ENCODE data around the gene LBHD2.
"Not testable (repeated sequence)": the region's sequence is repeated elsewhere in the genome, so short reads cannot be mapped to it uniquely, and the experiment has no call there.

Gene LBHD2

DNA sequence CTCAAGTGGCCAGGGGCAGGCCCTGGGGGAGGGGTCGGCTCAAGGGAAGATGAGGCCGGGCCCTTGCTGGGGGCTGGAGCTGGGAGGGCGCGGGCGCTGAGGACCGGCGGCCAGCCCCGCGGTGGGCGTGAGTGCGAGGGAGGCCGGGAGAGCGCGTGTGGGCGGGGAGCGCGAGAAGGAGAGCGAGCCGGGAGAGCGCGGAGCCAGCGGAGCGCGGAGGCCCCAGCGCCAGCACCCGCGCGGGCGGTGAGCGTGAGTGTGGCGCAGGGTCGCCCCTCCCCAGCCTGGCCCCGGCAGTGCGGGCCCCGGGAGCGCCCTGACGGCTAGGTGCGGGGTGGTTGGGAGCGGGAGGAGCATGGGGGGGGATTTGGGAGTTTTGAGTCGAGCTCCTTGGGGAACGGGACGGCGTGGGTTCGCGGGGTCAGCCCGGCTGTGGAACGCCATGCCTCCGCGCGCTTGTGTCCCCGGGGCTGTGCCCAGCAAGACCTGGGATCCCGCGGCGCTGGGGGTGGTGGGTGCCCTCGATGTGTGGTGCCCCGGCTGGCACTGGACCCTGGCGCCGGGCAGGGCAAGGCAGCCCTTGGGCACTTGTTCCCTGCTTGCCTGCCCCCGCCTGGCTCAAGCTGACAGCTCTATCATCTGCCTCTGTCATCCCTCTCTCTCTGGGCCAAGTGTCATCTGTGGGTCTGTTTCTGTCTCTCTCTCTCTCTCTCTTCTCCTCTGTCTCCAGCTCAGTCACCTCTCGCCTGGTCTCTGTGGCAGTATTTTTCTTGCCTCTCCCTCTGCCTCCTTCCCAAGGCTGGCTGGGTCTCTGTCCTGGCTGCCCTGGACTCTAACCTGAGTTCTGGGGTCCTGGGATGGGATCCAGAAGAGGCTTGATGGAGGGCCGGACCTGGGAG is at the start of gene LBHD2:
Gene LBHD2, plus strand, starts transcription at position 190 of the 899 bp plus-strand sequence. CDS start 1,803 bp downstream, outside the sequence.
- DNase-seq: no peak

DNA sequence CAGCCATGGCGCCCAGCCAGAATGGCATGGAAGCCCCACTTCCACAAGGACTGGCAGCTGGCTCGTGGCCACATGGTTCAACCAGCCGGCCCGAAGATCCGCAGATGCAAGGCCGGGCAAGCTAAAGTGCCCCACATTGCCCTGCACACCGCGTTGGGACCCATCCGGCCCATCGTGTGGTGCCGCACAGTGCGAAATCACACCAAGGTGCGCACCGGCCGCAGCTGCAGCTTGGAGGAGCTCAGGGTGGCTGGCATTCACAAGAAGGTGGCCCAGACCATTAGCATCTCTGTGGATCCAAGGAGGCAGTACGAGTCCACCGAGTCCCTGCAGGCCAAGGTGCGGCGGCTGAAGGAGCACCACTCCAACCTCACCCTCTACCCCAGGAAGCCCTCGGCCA is 42.5 kb upstream of the LBHD2 start:
- DNase-seq: no peak

DNA sequence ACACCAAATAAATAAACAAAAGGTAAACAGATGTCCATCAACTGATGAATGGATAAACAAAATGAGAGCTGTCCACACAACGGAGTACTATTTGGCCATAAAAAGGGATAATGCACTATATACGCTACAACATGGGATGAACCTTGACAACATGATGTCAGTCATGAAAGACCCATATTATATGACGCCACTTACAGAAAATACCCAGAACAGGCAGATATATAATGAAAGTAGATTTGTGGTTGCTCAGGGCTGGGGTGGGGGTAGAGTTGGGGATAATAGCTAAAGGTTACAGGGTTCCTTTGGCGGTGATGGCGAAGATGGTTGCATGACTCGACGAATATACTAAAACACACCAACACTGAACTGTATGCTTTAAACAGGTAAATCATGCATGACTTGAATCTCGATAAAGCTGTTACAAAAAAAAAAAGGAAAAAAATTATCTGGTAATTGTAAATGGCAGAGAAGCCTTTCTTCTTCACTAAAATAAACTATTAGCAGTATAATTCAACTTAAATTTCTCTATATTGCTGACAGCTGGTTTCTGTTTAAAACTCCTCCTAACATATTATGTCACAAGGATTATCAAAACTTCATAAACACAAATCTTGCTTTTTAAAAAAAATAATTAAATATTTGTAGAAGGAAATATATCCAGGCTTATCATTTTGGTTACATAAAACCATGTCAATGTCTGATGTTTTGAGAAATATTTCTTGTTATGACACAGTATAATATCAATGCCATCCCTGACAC is 40.6 kb upstream of the LBHD2 start:
- DNase-seq: no peak

DNA sequence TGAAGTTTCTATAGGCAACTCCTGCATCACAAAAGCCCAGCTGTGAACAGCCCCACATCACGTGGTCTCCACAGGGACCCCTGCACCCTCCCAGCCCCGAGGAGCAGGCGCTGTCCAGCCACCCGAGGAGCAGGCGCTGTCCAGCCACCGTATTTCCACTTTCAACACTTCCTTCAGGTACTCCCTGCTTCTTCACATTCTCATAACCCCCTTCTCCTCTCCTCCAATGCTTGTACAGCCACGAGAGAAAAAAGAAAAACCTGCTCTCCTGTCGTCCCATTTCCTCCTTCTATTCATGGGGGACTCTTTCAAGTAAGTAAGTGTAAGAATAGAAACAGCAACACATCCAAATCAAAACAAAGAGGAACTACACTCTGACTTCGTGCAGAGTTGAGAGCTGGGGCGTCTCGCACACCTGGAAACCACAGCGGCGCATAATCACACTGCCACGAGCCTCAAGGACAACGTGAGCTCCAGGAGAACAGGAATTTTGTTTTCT is 38.6 kb upstream of the LBHD2 start:
- no peak for DNase-seq

DNA sequence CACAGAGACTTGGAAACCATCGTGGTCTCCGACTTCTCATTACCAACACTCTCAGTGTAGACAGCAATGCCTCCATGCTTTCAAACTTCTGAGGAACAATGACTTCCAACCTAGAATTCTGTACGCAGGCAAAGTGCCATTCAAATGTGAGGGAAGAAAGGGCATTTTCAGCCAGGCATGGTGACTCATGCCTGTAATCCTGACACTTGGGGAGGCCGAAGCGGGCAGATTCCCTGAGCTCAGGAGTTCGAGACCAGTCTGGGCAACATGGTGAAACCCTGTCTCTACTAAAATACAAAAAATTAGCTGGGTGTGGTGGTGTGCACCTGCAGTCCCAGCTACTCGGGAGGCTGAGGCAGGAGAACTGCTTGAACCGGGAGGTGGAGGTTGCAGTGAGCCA is 36.6 kb upstream of the LBHD2 start:
- DNase-seq: not testable (repeated sequence)

DNA sequence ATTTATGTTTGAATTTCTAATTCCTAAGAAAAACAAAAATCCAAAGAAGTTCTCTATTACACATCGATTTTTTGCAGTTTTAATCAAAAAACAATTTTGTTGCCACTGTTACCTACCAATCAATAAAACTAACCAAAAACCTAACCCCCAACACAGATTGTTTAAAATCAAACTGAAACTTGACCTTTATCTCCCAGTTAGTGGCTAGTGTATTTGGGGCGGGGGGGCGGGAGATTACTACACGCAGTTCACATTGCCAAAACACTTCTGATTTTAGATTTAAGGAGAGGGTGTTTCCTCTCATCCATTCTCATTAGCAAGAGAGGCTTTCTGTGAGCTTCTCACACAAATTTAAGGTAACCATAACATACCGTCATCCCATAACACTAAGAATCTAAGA is 33.1 kb upstream of the LBHD2 start:
- no peak for DNase-seq

DNA sequence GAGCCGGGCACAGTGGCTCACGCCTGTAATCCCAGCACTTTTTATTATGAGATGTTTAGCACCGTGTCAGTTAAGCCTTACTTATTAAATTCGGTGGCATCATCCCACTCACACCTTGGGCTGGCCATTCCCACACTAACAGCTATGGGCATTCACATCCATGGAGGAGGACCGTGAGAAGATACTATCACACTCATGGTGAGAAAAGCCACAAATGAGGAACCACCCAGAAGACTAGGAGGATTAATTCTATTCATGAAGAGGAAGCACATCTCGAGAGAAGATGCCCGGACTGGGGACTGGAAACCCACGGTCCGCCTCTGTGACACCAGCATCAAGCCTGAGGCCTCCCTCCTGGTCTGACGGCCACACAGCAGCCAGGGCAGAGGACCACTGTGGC is 31.6 kb upstream of the LBHD2 start:
- DNase-seq: no peak

DNA sequence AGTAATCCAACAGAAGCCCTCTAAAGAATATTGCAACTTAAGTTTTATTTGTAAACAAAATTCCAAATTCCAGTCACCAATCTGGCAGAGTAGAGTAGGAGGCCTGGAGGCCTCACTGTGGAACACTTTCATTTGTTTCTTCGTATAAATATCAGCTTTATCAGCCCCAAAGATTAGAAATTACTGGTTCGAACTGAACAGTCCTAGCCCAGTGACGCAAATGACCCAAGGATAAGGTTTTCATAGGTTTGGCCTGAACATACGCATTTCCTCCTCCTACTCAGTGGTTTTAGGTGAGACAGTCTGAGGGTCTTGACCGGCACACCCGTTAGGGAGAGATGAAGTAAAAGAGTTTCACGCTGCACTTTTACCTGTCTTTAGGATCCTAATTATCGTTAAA is 28.3 kb upstream of the LBHD2 start:
- DNase-seq: no peak

DNA sequence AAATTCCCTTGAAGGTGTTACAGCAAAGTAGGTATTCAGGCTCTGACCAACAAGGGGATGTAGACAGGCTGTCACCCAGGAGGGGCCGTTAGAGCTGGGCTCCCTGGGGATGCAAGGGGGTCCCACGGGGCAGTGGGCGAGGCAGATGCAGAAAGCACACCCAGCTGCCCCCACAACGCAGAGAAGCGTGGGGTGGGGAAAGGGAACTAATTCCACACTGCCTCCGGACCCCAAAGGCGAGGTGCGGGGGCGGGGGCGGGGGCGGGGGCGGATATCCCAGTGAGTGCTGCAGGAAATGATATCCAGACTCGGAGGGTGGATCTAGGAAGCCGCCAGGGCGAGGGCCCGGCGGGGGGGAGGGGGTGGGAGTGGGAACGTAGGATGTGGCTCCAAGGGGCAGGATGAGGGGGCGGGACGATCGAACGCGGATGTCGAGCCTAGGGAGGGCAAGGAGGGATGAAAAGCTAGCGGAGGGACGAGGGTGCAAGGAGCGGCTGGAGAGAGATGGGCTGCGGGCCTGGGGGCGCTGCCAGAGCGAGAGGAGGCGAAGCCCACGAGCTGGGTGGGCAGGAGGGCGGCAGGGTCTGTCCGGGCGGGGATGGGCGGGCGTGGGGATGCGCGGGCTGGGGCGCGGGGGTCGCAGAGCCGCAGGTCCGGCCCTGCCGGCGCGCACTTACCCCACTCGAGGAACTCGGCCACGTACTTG is 27.5 kb upstream of the LBHD2 start:
- no peak for DNase-seq

DNA sequence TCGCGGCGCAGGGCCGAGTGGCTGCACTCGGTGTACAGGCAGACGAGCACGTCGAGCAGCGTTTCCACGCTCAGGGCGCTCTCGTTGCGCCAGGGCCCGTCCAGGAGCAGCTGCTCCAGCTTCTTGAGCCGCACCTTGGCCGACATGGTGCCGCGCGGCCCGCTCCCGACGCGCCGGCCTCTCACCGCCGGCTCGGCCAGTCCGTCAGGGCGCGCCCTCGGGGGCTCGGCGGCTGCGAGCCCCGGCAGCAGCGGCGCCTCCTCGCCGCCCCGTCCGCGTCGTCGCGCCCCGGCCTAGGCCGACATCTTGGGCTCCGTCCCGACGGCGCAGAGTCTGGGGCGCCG is 27.0 kb upstream of the LBHD2 start:
- no peak for DNase-seq

DNA sequence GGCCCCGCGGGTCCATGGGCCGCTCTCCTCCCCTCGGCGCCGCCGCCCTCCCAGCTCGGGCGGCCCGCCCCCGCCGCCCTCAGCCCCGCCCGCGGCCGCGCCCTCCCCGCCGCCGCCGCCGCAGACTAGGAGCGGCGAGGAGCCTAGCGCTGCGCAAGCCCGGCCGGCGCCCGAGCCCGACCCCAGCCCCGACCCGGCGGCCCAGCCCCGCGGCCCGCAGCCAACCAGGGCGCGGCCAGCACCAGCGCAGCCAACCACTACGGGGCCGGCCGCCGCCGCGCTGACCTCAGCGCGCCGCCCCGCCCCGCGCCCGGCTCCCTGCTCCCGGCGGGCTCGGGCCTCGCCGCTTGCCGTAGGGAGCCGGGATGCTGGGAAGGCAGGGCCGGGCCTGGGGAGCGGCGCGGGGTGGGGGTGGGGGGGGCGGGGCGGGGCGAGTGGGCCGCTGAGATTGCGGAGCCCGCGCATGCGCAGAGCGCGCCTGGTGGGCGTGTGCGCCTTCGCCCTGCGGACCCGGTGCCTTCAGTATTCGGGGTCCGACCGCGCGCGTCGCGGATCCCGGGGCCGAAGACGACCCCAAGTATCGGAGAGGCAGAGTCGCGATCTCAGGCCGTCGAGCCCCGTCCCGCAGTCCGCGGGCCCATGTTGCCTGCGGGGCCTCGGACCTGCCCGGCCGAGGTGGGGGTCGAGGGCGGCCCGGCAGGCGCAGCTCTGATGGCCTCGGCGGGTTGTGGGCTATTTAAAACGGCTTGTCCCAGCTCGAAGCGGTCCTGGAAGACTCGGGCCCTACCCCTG is 26.4 kb upstream of the LBHD2 start, which contains the start of gene CDC42BPB:
Gene CDC42BPB, minus strand, starts transcription at position 178 of the 792 bp plus-strand sequence. CDS start 376 bp downstream, outside the sequence.
- DNase-seq: peak; percentile 68

DNA sequence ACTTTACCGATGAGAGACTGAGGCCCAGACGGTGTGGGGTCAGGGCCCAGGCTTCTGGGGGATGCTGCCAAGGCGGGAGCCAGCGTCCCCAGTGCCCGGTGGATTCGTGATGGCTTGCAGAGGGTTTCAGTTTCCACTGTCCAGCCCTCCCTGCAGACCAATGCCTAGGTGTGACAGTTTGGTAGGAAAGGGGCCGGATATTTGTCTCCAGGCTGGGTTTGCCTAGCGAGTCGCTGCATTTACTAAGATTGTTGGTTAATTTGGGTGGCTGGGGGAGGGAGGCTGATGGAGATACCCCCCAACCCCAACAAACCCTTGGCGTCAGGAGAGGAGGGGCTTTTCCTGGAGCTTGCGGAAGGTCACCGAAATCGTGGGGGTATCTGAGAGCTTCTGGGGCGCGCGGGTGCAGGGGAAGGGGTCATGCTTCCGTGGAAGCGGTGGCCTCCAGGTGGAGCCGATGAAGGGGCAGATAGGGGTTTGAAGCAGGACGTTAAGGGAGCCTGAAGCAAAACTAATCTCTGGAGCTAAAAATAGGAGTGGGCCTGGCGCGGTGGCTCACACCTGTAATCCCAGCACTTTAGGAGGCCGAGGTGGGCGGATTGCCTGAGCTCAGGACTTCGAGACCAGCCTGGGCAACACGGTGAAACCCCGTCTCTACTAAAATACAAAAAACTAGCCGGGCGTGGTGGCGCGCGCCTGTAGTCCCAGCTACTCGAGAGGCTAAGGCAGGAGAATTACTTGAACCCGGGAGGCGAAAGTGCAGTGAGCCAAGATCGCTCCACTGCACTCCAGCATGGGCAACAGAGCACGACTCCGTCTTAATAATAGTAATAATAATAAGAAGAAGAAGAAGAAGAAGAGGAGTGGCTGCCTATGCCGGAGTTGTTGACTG is 25.6 kb upstream of the LBHD2 start:
- no peak for DNase-seq

DNA sequence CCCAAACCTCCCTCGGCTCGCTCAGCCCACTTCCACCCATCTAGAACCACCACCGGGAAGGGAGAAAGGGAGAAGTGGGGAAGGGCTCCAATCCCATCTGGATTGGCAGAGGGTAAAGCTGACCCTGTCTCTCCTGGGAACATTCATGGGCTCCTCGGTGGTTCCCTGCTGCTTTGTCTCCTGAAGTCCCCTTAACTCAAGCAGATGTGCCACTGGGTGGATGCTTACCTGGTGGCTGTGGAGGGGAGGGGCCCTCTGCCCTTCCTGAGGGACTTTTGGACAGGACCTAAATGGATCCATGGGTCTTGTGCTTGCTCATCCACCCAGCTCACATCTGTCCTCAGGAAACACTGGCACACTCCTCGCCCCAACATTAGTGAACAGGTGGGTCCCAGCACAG is 24.5 kb upstream of the LBHD2 start:
- no peak for DNase-seq

DNA sequence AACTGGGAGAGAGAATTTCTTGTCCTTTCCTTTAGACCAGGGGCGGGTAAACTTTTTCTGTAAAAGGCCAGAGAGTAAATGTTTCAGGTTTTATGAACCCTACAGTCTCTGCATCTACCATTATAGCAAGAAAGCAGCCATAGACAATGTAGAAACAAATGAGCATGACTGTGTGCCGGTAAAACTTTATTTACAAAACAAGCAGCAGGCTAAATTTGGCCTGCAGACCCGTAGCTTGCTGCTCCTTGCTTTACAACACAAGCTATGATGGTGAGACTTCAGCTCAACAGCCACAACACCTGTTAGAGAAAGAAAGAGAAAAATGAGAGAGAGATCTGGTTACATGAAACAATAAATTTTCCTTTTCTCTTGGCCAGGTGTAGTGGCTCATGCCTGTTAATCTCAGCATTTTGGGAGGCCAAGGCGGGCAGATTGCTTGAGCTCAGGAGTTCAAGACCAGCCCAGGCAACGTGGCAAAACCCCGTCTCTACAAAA is 22.5 kb upstream of the LBHD2 start:
- DNase-seq: no peak

DNA sequence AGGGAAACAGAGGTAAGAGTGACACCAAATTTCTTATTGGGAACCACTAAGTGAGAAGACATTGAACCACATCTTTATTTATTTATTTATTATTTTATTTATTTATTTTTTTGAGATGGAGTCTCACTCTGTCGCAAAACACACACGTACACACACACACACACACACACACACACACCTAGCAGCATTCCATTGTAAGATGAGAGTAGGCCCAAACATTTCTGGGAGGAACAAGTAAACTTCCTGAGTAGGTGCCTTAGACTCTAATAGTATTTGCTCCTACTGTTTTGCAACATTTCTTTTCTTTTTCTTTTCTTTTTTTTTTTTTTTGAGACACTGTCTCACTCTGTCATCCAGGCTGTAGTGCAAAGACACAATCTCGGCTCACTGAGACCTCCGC is 19.6 kb upstream of the LBHD2 start:
- no peak for DNase-seq

DNA sequence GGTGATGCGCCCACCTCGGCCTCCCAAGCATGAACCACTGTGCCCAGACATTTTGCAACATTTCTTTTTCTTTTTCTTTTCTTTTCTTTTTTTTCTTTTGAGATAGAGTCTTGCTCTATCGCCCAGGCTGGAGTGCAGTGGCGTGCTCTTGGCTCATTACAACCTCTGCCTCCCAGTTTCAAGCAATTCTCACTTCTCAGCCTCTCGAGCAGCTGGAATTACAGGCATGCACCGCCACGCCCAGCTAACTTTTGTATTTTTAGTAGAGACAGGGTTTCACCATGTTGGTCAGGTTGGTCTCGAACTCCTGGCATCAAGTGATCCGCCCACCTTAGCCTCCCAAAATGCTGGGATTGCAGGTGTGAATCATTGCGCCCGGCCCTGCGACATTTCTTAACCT is 19.0 kb upstream of the LBHD2 start:
- no peak for DNase-seq

DNA sequence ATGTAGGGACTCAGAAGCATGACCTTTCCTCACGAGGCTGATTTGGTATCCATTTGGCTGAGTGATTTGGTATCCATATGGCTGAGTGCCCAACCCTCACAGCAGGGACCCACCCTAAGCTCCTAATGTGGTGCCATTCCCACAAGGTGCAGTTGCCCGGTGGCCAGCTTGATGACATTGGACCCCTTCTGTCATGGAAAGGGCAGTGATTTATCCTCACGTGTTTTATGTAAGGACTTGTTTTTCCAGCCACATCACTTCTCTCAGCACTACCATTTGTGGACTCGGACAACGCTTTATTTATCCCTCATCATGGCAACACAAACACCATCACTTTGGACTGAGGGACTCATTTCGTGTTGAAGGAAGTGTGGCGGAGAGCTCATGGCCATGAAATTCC is 18.1 kb upstream of the LBHD2 start:
- DNase-seq: no peak

DNA sequence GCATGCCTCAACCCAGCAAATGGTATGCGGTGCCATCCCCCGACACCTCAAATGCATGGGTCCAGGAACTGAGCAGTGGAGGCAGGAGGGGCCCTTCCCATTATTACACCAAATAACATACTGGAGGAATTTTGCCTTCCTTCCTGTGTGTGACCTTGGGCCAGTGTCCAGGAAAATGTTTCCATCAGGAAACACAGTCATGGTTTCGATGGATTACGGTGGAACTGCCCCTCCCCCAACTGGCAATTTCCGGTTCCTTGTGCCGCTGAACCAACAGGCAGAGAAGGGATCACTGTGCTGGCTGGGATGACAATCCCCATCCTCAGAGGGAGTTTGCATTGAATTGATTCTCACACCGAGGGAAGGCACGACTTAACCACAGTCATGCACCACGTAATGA is 17.6 kb upstream of the LBHD2 start:
- DNase-seq: no peak

DNA sequence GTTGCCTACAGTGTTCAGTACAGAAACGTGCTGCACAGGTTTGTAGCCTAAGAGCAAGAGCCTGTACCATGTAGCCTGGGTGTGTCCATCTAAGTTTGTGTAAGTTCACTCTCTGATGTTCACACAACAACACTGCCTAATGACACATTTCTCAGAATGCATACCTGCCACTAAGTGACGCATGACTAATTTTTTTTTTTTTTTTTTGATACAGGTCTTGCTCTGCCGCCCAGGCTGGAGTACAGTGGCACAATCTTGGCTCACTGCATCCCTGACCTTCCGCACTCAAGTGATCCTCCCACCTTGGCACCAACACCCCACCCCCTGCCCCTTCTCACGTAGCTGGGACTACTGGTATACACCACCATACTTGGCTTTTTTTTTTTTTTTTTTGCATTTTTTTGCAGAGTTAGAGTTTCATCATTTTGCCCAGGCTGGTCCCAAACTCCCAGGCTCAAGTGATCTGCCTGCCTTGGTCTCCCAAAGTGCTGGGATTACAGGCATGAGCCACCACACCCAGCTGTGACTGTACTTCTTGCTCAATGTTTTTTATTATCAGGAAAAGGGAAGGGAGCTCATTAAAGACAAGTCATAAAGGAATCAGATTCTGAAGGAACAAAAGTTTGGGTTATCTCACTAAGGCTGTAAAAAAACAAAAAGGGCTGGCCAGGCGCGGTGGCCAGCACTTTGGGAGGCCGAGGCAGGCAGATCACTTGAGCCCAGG is 16.6 kb upstream of the LBHD2 start:
- no peak for DNase-seq

DNA sequence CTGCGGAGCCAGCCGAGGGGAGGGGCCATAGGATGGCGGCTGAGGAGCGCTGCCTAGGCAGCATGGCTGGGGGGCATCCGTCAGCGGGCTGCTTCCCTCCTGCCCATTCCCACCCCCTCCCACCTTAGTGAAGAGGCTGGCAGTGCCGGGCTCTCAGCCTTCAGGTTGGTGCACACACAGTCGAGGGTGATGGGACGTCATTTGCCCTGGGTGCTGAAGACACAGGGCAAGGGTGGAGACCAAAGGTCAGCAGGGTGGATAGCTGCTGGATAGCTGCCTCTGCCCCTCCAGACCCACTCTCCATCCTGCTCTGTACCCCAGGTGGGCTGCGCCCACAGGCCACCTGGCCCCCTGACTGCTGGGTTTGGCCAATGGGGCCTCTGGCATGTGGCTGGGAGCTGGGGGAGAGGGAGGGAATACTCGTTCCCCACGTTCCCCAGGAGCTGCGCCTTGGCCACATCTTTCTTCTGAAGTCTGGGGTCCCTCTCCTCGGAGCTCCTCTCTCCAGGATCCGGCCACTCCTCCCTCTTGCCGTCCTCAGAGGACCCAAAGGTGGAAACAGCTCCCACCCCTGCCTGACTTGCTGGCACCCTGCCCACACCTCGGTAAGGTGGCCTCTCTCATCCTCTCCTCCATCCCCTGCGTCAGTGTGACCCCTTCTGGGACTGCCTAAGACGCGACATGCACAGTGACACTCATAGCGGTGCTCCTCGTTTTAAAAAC is 15.5 kb upstream of the LBHD2 start:
- no peak for DNase-seq

Measured in stimulated activated CD8-positive, alpha-beta memory T cell treated with anti-CD3 and anti-CD28 coated beads, Interleukin-4, amount 100 ng/mL, for 48 hours (primary cell).